Measurements from ENCODE around the gene DLGAP4.
A peak's percentile ranks its signal among the peaks of the same experiment; 100 is the strongest.

The DLGAP4 gene

DNA sequence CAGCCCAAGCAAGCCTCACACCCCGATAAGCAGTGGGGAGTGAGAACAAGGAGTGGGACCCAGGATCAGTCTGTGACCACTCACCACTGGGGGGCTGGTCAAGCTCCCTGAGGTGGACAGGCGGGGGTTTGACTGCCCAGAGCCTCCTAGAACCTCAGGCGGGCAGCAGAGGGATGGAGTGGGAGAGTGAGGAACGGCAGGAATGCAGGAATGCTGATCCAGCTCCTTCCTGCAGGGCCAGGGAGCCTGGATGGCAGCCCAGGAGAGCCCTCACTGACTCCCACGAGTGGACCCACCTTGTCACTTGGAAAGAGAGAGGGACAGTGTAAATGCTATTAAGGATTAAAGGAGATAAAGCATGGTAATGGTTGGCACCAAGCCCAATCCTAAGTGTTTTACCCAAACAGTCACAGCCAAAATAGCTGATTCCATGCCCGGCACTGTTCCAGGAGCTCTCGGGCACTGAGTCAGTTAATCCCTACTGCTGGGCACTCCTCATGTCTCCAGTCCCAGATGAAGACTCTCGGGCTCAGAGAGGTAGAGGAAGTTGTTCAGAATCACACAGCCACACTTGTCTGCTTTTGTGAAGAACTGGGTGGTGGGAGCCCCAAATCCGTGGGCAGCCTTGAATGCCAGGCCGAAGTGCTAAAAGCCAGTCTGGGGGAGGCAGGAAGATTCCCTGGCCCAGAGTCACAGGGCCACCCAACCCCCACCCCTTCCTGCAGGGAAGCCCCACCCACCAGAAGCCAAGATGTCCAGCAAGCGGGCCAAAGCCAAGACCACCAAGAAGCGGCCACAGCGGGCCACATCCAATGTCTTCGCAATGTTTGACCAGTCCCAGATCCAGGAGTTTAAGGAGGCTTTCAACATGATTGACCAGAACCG, 238.2 kb downstream of the DLGAP4 start:
- peak overlapping the region; percentile 98 to 99 for H3K27ac ChIP-seq
- peak overlapping the region; percentile 84 for H3K4me3 ChIP-seq
- TF ChIP-seq, protein P1, sequence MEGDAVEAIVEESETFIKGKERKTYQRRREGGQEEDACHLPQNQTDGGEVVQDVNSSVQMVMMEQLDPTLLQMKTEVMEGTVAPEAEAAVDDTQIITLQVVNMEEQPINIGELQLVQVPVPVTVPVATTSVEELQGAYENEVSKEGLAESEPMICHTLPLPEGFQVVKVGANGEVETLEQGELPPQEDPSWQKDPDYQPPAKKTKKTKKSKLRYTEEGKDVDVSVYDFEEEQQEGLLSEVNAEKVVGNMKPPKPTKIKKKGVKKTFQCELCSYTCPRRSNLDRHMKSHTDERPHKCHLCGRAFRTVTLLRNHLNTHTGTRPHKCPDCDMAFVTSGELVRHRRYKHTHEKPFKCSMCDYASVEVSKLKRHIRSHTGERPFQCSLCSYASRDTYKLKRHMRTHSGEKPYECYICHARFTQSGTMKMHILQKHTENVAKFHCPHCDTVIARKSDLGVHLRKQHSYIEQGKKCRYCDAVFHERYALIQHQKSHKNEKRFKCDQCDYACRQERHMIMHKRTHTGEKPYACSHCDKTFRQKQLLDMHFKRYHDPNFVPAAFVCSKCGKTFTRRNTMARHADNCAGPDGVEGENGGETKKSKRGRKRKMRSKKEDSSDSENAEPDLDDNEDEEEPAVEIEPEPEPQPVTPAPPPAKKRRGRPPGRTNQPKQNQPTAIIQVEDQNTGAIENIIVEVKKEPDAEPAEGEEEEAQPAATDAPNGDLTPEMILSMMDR (IDR thresholded peaks at IDR 0.05): no peak
- DNase-seq (ENCODE audit: low spot score): no peak

DNA sequence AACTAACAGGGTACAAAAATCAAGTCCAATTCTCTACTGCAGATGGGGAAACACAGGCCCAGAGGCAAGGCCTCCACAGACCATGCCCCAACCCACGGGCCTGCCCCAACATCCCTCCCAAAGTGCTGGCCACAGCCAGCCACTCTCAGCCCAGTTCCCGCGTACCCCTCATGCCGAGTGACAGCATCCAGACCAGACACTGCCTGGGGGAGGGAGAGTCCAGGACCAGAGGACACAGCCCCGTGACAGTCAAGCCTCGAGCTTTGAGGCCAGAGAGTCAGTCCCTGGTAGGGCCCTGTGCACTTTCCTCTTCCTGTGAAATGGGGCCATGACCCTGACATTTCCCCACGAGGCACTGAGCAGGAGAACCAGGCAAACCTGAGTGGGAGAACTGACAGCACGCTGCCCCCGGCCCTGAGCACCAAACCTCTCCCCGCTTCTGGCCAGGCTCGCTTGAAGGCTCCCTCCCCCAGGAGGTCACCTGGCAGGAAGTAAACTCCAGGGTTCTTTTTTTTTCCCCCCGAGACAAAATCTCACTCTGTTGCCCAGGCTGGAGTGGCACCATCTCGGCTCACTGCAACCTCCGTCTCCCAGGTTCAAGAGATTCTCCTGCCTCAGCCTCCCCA, 240.1 kb downstream of the DLGAP4 start:
- TF ChIP-seq, protein P1 (IDR thresholded peaks at IDR 0.05): no peak
- Histone ChIP-seq H3K4me3 (peak overlapping the region; percentile 84), H3K27ac (peak overlapping the region; percentile 98 to 99)
- DNase-seq (ENCODE audit: low spot score): no peak

GRCh38 chr20:36547186-36548005, 241.3 kb downstream of the DLGAP4 start:
- peak overlapping the region; percentile 98 to 99 for H3K27ac ChIP-seq
- no peak for DNase-seq (ENCODE audit: low spot score)
- peak overlapping the region; percentile 84 for H3K4me3 ChIP-seq
- TF ChIP-seq, protein P1 (IDR thresholded peaks at IDR 0.05): no peak

GRCh38 chr20:36548006-36548315, 241.8 kb downstream of the DLGAP4 start:
- peak overlapping the region; percentile 84 for H3K4me3 ChIP-seq
- H3K27ac ChIP-seq: peak overlapping the region in 1 of 2 donors; percentile 98

GRCh38 chr20:36548704-36549627, 242.8 kb downstream of the DLGAP4 start:
- H3K27ac ChIP-seq: peak overlapping the region; percentile 51 to 98
- TF ChIP-seq, protein P1 (IDR thresholded peaks at IDR 0.05): no peak
- no peak for DNase-seq (ENCODE audit: low spot score)
- H3K4me3 ChIP-seq: peak overlapping the region; percentile 4

More at GRCh38 chr20:36548006-36548315, 241.8 kb downstream of the DLGAP4 start:
- TF ChIP-seq, protein P1 (IDR thresholded peaks at IDR 0.05): no peak
- DNase-seq (ENCODE audit: low spot score): no peak

DNA sequence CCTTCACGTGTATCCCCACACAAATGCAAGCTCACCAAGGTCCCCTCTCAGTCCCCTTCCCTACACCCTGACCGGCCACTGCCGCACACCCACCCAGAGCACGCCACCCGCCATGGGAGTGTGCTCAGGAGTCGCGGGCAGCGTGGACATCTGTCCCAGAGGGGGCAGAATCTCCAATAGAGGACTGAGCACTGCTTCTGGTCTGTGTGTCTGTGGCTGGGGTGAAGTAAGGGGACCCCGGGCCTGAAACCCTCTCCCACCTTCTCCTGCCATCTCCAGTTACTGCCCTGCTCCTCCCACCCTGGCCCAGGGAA, 243.4 kb downstream of the DLGAP4 start:
- no peak for DNase-seq (ENCODE audit: low spot score)
- TF ChIP-seq, protein P1 (IDR thresholded peaks at IDR 0.05): no peak
- Histone ChIP-seq H3K4me3 (peak overlapping the region; percentile 4), H3K27ac (peak overlapping the region; percentile 51 to 98)
